Astrocyte (in vitro differentiated cells and primary cell): Measurements from ENCODE around the gene ZMIZ1.

ENCODE experiments used
- CTCF ChIP-seq: IDR thresholded peaks from 2 replicates; pipeline ENCODE4 v1.5.1; 2011; ENCODE audit warnings: low read depth, mild to moderate bottlenecking, inconsistent platforms, low read length, moderate library complexity; ENCODE audit not compliant: insufficient read depth
- EZH2 ChIP-seq: IDR thresholded peaks from 2 replicates; pipeline ENCODE4 v1.6.1; 2012; ENCODE audit warnings: mild to moderate bottlenecking, low read length, inconsistent platforms; ENCODE audit not compliant: insufficient read depth

- TF ChIP-seq CTCF: no peak
- no peak for TF ChIP-seq EZH2
Observed at GRCh38 chr10:79348640-79348988, 279.8 kb downstream of the ZMIZ1 start.
